ENCODE results near the gene WDR37. TPM values are rescaled to one million over a fixed set of nuclear protein-coding genes. Genes with fewer than 3 reads are reported as not detected.
A peak's percentile ranks its signal among the peaks of the same experiment; 100 is the strongest.

Gene WDR37
- total and polyA plus RNA-seq, 9 of the 15 experiments (the other 6 are each of a cell fraction or from before 2014, with no cell fraction given): 2.3 to 11.6 (median 6.7) TPM

GRCh38 chr10:1009071-1009494, 47.1 kb upstream of the WDR37 start (continued):
- peak; percentile 97 for TF ChIP-seq SMAD4 (CRISPR knock-in tag; conservative IDR thresholded peaks at IDR 0.05)
- TF ChIP-seq SMARCA4 (IDR thresholded peaks at IDR 0.05): peak; percentile 80
- TF ChIP-seq ZNF766 (CRISPR knock-in tag; conservative IDR thresholded peaks at IDR 0.05): no peak
- TF ChIP-seq RBM25 (IDR thresholded peaks at IDR 0.05; ENCODE audit: low read depth, low read length, severe bottlenecking): peak; percentile 90
- TF ChIP-seq, protein P1, sequence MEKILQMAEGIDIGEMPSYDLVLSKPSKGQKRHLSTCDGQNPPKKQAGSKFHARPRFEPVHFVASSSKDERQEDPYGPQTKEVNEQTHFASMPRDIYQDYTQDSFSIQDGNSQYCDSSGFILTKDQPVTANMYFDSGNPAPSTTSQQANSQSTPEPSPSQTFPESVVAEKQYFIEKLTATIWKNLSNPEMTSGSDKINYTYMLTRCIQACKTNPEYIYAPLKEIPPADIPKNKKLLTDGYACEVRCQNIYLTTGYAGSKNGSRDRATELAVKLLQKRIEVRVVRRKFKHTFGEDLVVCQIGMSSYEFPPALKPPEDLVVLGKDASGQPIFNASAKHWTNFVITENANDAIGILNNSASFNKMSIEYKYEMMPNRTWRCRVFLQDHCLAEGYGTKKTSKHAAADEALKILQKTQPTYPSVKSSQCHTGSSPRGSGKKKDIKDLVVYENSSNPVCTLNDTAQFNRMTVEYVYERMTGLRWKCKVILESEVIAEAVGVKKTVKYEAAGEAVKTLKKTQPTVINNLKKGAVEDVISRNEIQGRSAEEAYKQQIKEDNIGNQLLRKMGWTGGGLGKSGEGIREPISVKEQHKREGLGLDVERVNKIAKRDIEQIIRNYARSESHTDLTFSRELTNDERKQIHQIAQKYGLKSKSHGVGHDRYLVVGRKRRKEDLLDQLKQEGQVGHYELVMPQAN (IDR thresholded peaks at IDR 0.05; ENCODE audit: borderline replicate concordance): no peak
- TF ChIP-seq RFX7 (CRISPR knock-in tag; IDR thresholded peaks at IDR 0.05): no peak
- peak; percentile 86 for TF ChIP-seq CBFA2T2 (conservative IDR thresholded peaks at IDR 0.05)
- TF ChIP-seq, protein P2, sequence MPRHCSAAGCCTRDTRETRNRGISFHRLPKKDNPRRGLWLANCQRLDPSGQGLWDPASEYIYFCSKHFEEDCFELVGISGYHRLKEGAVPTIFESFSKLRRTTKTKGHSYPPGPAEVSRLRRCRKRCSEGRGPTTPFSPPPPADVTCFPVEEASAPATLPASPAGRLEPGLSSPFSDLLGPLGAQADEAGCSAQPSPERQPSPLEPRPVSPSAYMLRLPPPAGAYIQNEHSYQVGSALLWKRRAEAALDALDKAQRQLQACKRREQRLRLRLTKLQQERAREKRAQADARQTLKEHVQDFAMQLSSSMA (CRISPR knock-in tag; IDR thresholded peaks at IDR 0.05): no peak
- no peak for TF ChIP-seq ZNF764 (CRISPR knock-in tag; IDR thresholded peaks at IDR 0.05; ENCODE audit: low read depth)
- peak; percentile 55 for TF ChIP-seq FOXM1 (IDR thresholded peaks at IDR 0.05; ENCODE audit: low read depth)
- no peak for TF ChIP-seq FOXM1 (CRISPR knock-in tag; IDR thresholded peaks at IDR 0.05; ENCODE audit: low read depth)
- TF ChIP-seq TAL1 (IDR thresholded peaks at IDR 0.05): peak; percentile 85
- TF ChIP-seq, protein P3, sequence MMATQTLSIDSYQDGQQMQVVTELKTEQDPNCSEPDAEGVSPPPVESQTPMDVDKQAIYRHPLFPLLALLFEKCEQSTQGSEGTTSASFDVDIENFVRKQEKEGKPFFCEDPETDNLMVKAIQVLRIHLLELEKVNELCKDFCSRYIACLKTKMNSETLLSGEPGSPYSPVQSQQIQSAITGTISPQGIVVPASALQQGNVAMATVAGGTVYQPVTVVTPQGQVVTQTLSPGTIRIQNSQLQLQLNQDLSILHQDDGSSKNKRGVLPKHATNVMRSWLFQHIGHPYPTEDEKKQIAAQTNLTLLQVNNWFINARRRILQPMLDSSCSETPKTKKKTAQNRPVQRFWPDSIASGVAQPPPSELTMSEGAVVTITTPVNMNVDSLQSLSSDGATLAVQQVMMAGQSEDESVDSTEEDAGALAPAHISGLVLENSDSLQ (IDR thresholded peaks at IDR 0.05): no peak
- peak; percentile 42 for TF ChIP-seq CCNT2 (IDR thresholded peaks at IDR 0.05; ENCODE audit: borderline replicate concordance, extremely low read depth, insufficient read length, low read depth, low read length)
- peak; percentile 91 for TF ChIP-seq CBFA2T3 (IDR thresholded peaks at IDR 0.05)
- peak; percentile 59; the same call in 1 of the 2 replicates for TF ChIP-seq DMBX1 (CRISPR knock-in tag; IDR thresholded peaks at IDR 0.05; ENCODE audit: borderline replicate concordance)
- TF ChIP-seq PATZ1 (CRISPR knock-in tag; IDR thresholded peaks at IDR 0.05; ENCODE audit: borderline replicate concordance): no peak
- peak; percentile 95 for TF ChIP-seq MIER1 (IDR thresholded peaks at IDR 0.05; ENCODE audit: low read depth)
- TF ChIP-seq PML (IDR thresholded peaks at IDR 0.05; ENCODE audit: low read length): peak; percentile 34; the same call in 1 of the 2 replicates
- peak; percentile 16 for TF ChIP-seq MEIS2 (IDR thresholded peaks at IDR 0.05; ENCODE audit: partially characterized antibody)
- TF ChIP-seq MYNN (IDR thresholded peaks at IDR 0.05): 0 out of 2 replicates have a peak, but pooled peaks have one; percentile 33
- TF ChIP-seq MYNN (CRISPR knock-in tag; IDR thresholded peaks at IDR 0.05): no peak
- TF ChIP-seq UBTF (IDR thresholded peaks at IDR 0.05; ENCODE audit: borderline replicate concordance in 1 of 2, low read depth in 2 of 2, low read length in 2 of 2): peak in 1 of 2 experiments; percentile 68; a peak in 2 of 4 replicates

All from K562 (cell line).